GM10847 (cell line): ENCODE data around the gene WASF1.

ENCODE experiments used
- POLR2A ChIP-seq: IDR thresholded peaks from 2 replicates; pipeline ENCODE4 v1.6.1; 2011; ENCODE audit not compliant: insufficient read length; ENCODE audit errors: extremely low read depth

WASF1 gene

DNA sequence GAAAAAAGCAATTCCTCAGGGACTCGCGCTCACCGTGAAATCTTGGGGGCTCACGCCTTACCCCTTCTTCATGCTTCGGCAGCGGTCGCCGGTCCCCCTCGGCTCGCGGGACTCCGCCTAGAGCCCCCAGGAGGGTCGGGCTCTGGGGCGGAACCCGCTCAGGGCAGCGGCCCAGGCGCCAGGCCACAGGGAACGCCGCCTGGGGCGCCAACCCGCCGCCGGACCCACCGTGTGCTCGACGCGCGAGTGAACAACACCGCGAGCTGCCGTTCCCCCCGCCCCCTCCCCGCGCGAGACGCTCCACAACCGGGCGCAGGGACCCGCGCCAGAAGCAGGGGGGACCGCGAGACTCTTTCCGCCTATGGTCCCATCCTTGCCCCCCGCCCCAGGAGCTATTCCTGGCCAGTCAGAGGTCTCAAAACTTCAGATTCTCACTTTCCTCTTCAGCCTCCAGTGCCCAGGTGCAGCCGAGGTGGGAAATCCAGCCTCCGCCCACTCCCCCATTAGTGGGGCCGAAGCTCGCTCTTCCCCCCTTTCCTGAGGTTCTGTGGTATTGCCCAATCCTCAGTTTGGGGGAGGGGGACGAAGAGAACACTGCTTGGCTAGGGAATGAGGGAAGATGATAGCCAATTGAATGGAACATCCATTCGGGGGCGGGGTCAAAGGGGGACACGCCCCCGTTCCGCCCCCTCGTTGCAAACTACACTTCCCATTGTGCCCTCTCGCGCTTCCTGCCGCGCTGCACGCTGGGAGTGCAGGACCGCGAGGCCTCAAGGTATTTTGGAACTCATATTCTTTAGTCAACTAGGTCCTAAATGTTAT, at the start of gene WASF1:
Gene WASF1 (minus strand): TSS at position 265 of the 822 bp plus-strand sequence. CDS start 52,069 bp downstream, outside the sequence.
- TF ChIP-seq POLR2A: no peak

DNA sequence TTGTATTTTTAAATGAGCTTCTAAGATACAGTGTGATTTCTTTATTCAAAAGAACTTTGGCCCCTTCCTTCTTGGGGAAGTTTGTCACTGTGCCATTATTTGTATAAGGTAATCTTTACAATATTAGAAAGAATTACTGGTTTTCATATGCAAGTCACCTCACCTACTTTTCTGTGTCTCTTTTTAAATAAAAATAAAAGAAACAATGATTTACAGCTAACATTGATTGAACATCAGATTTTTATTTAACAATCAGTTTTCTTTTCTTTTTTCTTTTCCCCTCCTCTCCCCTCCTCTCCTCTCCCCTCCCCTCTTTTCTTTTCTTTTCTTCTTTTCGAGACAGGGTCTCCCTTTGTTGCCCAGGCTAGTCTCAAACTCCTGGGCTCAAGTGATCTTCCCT, 46.8 kb upstream of the WASF1 start:
- no peak for TF ChIP-seq POLR2A

DNA sequence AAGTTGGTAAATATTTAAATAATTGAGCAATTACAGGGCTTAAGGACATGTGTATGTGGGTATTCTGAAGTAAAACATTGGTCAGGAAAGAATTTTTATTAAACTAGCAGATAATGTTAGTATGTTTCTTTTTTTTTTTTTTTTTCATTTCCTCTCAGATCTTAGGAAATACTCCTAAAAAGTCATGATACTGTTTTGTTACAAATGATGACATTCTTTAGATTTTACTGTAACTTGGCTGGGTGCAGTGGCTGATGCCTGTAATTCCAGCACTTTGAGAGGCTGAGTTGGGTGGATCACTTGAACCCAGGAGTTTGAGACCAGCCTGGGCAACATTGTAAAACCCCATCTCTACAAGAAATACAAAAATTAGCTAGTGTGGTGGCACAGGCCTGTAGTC, 42.3 kb upstream of the WASF1 start:
- no peak for TF ChIP-seq POLR2A

DNA sequence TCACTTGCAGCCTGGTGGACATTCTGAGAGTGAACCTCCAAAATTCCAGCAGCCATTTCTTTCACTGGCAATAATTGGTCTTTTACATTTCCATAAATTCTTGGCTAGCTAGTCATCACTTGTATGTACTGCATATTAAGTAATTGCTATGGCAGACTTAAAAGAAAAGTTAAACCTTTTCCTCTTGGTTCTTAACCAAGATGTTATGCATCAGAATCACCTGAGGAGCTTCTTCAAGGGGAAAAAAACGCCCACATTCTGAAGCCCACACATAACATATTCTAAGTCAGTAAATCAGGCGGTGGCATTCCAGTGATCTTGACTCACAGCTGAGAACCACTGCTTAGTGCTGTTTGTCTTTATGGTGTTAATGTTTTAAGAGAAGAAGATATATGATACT, 37.8 kb upstream of the WASF1 start:
- no peak for TF ChIP-seq POLR2A

DNA sequence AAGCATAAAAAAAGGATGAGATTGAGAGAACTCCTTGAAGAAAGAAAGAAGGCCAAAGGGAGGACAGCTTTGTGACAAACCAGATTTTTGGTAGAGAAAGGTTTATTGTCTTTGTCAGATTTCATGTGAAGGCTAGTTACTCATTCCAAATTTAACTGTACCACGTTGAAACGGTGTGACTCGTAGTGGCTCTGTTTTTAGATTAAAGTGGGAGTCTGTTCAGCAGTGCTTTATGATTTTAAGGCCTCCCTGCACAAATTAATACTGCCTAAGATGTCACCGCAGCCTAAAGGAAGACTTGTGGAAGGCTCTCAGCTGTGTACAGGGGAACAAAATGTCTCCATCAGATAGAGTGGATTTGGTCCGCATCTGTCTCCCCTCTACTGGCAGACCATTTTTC, 36.7 kb upstream of the WASF1 start:
- TF ChIP-seq POLR2A: no peak

DNA sequence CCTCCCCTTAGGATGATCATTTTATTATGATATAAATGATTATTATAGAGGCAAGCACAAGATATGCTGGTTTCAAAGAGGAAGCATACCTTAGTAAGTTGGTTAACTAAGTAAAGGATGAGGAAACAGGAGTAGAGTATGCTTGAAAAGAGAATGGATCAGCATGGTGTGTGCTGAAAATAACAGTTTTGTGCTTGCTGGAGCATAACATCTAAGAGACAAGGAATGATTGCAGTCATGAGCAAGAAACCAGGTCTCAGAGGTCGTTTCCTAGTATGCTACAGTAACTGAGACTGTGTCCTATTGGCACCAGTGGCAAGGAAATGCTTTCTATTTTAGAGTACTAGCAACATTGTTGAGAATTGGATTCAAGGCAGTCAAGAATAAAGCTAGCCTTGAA, 34.9 kb upstream of the WASF1 start:
- no peak for TF ChIP-seq POLR2A

DNA sequence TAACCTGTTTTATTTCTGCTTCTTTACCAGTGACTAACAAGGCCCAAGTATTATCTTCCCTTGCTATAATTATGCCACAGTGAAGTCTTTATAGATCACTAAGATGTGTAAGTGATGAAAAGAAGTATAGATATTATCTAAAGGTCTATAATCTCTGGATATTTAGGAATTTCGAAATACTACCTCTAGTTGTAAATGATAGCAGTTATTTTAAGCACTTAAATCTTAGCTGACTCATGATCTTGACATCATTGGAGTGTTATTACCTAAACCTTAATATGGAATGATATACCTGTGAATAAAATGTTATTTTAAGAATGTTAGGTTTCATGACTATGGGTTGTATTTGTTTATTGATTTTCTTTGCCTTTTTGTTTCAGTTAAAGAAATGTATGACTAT, 32.3 kb upstream of the WASF1 start:
- no peak for TF ChIP-seq POLR2A

DNA sequence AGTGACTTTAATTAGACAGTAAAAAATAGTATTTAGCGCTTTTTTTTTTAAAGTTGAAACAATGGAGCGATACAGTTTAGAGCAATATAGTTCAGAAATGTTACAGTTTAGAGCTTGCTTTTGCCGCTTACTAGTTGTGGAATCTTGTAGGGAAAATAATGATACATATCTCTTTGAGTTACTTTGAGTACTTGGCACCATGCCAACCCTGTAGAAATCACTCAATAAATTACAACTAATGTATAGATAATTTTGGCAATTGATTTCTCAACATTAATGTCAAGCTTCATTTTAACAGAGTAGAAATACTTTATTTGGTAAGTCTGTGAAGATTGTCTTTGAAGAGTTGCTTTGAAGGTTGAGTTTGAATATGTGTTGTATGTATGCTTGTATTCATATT, 28.2 kb upstream of the WASF1 start:
- no peak for TF ChIP-seq POLR2A

DNA sequence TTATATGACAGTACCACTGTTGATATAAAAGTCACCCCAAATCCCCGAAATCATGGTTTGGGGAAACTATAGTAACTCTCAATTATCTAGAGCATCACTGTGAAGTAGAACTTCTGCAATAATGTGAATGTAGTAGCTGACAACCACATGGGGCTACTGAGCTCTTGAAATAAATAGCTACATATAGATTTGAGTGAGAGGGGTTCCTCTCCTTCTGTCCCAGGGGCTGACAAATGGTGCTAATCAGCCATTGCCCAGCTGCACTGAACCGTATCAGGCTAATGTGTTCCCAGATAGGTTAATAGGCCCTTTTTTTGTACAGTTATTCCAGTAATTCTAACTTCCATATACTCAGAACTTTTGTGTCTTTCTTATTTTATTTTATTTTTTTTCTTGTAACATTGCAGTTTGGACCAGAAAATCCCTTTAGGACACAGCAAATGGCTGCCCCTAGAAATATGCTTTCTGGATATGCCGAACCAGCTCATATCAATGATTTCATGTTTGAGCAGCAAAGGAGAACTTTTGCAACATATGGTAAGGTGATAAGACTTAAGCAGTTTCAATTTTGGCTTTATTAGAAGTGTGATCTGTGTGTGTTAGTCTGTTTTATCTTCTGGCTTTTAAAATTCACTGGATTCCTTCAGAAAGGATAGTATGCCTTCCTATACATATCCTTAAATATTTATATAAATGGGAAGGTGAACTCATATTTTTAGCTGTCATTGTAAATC, 21.8 kb upstream of the WASF1 start:
- TF ChIP-seq POLR2A: no peak

DNA sequence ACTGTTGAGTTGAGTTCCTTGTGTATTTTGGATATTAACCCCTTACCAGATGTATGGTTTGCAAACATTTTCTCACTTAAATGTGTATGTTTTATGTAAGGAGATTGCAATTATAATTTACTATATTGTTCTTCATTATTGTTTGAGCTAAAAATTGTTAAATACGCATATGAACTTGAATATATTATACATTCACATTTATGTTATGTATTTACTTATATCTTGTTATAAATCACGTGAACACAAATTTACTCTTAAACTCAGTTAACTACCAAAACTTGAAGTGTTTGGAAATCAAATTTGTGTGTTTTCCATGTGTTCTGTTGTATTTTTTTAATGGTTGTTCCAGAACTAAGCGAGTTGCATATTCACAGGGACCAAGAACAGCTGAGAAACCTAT, 19.1 kb upstream of the WASF1 start:
- no peak for TF ChIP-seq POLR2A

DNA sequence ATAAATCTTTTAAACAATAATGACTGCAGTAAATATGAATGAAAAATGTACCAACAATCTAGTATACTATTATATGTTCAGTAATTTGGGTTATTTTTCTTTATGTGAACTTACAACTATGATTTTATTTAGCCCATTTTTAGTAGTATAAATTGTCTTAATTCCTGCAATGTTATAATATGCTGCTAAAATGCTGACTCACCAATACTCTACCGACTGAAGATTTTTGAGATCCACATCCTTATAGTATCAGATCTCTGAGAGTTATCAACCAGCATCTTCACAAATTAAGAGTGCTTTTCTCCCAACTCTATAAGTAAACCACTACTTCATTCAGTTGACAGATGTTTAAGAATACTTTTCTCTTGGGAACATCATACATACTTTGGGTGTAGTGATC, 17.4 kb upstream of the WASF1 start:
- TF ChIP-seq POLR2A: no peak

DNA sequence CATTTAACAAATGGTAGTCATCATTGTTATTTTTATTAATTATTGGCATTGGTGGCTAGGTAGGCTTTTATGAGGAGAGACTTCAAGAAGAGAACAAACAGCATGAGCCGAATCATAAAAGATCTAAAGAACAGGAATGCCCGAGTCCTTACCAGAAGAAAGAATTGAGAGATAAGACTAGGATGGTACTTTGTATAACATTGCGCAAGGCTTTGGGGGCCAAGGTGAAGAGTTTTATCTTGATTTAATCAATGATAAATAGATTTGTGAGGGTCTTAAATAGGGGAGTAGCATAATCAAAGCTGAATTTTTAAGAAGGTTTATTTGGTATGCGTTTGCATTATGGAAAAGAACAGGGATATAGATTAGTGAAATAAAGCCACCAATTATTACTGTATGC, 16.2 kb upstream of the WASF1 start:
- TF ChIP-seq POLR2A: no peak

DNA sequence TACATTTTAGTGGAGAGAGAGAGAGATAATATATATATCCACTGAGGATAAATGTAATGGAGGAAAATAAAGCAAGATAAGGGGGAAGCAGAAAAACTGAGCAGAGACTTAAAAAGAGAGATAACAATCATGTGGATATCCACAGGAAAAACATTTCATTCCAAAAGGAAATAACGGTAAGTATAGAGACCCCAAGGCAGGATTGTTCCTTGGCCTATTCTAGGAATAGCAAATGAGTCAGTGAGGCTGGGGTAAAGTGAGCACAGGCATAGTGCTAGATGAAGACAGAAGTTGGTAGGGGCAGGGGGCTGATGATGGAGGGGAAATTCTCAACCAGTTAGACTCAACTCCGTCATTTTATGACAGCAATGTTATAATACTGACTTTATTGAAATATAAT, 12.0 kb upstream of the WASF1 start:
- TF ChIP-seq POLR2A: no peak

DNA sequence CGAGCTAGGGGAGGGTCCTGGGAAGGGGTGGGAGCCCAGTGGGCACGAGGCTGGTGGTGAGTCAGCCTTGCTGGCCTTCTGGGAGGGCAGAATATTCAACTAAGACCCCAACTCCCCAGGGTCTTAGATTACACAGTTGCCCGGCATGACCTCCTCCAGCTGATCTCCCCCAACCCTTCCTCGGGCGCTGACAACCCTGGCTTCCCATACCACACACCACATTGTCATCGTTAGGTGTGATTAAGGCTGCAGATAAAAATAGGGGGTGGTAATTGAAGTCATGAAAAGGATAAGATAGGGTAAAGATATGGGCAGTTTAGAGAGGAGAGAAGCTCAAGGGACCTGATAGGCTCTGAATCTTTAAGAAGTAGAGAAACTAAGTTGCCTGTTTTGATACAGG, 11.3 kb upstream of the WASF1 start:
- TF ChIP-seq POLR2A: no peak

DNA sequence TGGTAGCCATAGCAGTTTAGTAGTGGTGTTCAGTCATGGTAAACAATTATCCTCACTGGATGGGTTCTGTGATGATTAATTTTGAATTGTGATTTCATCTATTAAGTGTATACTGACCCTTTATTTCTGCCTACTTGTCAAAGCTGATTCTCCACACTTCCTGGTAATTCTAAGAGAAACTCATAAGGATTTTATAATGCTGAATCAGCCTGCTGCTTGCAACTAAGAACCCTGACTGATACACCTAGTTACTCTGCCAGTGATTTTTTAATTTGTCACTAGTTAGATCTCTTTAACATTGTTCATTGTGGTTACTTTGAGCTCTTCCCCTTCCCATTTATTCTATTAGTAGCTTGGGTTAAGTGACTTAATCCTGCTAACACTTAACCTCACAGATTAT, 9.3 kb upstream of the WASF1 start:
- TF ChIP-seq POLR2A: no peak

DNA sequence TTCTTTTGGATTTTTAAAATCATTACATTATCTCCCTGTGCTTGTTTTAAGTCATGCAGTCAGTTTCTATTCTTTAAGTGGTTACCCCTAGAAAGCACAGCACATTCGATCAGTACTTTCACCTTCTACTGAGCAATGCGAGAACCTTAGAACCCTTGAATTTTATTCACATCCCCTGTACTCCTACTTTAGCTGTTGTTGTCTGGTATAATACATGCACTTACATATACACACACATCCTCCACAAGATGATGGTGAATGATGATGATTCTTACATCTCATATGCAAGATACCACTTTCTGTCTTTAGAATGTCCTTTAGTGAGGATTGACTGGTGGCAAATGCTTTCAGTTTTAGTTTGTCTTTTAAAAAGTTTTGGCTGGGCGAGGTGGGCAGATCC, 6.4 kb upstream of the WASF1 start:
- no peak for TF ChIP-seq POLR2A

DNA sequence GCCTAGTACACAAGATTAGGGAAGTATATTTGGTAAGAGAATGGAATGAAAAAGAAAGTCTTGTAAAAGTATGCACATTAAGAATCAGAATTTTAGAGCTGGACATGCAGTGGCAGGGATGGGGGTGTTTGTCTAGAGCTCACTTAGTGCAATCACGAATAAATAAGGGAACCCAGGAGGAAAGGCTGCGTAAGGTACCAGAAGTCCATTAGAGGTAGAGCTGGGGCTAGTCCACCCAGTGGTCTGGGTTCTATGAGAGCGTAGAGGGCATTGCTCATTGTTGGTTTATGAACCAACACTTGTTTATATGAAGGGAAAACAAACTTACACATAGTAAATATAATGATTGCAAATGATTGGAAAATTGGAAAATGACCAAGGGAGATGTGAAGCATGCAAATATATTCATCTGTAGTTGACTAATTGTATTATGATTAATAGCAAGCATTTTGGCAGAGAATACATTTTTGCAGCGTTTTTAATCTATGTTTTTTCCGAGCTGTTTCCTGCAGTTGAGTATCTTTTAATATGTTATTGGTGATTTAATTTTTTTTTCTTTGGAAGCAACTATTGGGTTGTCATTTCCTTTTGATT, 3.9 kb upstream of the WASF1 start:
- TF ChIP-seq POLR2A: no peak
